ENCODE results near the gene NTNG2.

DNA sequence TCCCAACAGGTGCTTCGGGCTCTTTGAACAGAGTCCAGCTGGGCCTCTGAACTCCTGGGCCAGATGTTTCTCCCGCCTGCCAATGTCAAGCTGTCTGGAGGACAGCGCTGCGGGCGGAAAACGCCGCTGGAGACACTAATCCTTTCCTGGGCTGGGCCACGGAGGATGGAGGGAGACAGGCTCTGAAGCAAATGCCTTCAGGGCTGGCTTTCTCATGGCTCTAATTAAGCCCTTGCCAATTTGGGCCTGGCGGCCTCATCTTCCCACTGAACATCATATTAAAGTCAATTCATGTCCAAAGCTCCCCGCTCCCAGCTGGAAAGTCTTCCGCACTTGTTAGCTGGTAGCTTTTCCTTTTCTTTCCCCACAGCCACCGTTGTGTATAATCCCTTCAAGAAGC lies 72.7 kb downstream of the NTNG2 start:
- TF ChIP-seq EZH2 (IDR thresholded peaks at IDR 0.05) (no peak), EZH2phosphoT487 (IDR thresholded peaks at IDR 0.05) (no peak)
- TF ChIP-seq, protein P1, sequence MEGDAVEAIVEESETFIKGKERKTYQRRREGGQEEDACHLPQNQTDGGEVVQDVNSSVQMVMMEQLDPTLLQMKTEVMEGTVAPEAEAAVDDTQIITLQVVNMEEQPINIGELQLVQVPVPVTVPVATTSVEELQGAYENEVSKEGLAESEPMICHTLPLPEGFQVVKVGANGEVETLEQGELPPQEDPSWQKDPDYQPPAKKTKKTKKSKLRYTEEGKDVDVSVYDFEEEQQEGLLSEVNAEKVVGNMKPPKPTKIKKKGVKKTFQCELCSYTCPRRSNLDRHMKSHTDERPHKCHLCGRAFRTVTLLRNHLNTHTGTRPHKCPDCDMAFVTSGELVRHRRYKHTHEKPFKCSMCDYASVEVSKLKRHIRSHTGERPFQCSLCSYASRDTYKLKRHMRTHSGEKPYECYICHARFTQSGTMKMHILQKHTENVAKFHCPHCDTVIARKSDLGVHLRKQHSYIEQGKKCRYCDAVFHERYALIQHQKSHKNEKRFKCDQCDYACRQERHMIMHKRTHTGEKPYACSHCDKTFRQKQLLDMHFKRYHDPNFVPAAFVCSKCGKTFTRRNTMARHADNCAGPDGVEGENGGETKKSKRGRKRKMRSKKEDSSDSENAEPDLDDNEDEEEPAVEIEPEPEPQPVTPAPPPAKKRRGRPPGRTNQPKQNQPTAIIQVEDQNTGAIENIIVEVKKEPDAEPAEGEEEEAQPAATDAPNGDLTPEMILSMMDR (IDR thresholded peaks at IDR 0.05) = no peak
